GM21367 (cell line): ENCODE data around the gene MICU2.

Experiments
- ATAC-seq: cut with Tn5 transposase; IDR thresholded peaks from one replicate; pipeline ENCODE4 v1.9.1; 2021; ENCODE audit not compliant: unreplicated experiment

Gene MICU2

DNA sequence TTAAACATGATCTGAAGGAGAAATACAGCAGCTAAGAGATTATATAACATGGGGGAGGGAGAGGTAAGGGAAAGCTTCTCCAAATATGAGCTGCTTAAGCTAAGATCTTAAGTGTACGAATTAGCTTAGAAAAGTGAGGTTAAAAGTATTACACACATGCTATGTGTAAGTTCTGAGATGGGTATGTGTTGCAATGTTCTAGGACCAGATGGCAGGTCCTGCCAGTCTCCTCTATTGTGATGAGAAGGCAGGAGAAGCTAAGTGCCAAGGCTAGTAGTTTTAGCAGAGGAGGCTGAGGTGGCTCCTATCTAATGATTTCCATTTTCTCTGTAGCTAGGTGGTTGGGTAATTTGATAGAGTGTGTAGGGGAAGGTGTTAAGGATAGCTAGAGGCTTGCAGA, 57.6 kb downstream of the MICU2 start:
- no peak for ATAC-seq

DNA sequence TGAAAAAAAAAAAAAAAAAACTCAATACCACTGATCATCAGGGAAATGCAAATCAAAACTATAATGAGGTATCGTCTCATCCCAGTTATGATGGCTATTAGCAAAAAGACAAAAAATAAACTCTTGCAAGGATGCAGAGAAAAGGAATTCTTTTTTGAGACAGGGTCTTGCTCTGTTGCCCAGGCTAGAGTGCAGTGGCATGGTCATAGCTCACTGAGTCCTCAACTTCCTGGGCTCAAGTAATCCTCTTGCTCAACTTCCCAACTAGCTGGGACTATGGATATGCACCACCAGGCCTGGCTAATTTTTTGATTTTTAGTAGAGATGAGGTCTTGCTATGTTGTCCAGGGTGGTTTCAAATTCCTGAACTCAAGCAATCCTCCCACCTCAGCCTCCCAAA, 59.5 kb downstream of the MICU2 start:
- ATAC-seq = no peak

DNA sequence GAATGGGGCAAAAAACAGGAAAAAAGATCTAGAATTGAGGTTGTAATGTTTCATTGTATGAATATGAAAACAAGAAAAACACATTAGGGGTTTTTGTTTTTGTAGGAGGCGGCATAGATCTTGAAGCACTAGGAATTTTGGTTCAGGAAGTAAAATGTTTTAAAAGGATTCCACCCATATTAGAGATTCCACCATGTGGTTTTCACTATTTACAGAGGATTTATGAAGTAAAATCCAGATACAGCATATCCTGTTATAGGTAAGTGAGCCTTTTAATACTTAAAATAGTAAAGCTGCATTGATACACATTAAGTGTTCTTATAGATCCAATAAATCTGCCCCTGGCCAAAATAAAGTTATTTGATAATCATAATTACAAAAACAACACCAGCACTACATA, 61.4 kb downstream of the MICU2 start:
- no peak for ATAC-seq

DNA sequence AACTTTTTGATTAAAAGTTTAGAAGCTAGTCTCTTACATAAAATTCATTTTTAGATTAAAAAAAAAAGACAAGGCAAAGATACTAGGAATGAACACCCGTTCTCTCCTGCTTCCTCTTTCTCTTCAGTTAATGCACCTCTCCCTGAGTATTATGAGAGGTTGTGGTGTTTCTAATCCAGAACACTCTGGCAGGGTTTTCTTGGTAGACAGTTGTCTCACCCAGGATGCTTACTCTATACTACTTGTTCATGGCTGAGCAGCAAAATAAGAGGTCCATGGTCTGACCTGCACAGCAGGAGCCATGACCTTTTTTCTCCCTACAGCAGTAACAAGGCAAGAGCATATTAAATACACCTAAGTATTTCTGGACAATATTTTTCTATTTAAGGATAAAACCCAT, 62.0 kb downstream of the MICU2 start:
- ATAC-seq = no peak

DNA sequence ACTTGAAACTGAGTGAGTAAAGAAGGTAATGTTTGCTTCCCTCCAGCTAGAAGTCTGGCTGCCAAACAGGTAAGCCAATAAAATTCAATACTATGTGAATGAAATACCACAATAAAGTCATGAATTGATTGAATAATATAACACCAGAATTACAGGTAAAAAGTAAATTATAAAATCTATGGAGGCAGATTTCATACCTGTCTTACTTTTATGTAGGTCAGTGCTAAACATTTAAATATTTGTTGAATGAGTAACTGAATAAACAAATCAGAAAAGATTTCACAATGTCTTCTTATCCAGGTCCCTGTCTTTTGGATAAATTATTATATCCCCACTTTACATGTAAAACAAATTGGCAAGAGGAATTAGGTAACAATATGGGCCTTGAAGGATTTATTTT, 62.7 kb downstream of the MICU2 start:
- no peak for ATAC-seq

DNA sequence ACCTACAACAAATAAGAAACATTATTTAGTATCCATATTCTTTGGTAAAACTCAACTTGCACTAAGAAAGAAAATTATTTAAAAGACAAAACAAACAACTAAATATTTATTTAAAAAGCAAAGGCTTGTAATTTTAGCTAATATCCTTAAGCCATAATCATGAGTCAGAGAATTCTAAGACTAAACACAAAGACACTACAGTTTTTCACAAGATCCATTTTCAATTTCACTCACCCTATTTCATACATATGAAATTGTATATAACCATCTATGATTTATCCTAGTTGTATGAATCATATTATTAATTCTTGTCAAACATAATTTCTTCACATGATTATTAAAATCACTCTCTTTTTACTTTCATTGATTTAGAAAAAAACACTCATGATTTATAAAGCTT, 64.3 kb downstream of the MICU2 start:
- no peak for ATAC-seq

DNA sequence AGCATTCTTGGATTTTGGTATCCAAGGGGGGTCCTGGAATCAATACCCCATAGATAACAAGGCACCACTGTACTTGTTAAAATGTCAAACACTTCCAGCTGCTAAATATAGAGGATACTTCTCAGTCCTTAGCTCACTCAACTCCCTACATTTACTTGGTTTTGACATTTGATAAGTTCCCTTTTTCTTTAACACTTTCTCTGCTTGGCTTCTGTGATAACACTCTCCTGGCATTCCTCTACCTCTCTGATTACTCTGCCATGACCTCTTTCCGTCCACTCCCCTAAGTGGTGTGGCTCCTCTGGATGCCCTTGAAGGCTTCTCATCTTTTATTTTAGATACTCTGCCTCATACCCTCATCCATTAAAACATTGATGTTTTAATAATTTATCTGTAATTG, 65.2 kb downstream of the MICU2 start:
- no peak for ATAC-seq

DNA sequence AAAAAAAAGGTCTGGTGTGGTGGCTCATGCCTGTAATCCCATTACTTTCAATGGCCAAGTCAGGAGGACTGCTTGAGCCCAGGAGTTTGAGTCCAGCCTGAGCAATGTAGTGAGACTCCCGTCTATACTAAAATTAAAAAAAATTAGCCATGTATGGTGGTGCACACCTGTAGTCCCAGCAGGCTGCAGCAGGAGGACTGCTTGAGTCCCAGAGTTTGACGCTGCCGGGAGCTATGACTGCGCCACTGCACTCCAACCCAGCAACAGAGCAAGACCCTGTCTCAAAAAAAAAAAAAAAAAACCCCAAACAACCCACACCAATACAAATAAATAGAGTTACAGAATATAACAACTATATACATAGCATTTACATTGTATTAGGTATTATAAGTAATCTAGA, 65.7 kb downstream of the MICU2 start:
- ATAC-seq = no peak

DNA sequence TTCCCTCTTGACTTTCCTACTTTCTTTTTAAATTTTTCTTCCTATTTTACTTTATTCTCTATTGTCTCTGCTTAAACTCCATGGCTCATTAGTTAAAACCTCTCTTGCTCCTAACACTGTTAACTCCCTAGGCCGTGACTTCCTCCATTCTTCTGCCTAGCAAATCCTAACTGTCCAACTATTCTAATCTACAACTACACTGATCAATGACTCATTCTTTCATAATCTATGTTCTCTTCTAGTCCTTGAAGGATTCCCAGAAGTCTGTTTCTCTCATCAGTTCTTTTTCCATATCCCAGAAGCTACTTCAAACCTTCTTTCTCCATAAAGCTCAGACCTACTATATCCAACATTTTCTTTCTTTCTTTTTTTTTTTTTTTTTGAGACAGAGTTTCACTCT, 66.9 kb downstream of the MICU2 start:
- ATAC-seq = no peak

DNA sequence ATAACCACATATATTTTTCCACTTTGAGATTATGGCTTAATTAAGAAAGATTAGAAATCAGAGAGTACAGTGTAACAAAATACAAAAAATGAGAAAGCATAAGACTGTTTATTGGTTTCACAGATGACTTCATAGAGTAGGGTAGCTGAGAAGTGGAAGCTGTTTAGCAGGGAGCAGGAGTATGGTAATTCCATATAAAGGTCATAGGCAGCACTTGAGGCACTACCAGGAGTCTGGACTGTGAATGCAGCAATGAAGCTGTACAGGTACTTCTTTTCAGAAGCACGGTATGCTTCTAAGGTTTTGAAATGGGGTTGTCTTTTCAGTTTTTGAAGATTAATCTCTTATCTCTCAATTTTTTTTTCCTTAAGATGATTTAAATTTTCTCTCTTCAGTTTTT, 69.2 kb downstream of the MICU2 start:
- no peak for ATAC-seq

DNA sequence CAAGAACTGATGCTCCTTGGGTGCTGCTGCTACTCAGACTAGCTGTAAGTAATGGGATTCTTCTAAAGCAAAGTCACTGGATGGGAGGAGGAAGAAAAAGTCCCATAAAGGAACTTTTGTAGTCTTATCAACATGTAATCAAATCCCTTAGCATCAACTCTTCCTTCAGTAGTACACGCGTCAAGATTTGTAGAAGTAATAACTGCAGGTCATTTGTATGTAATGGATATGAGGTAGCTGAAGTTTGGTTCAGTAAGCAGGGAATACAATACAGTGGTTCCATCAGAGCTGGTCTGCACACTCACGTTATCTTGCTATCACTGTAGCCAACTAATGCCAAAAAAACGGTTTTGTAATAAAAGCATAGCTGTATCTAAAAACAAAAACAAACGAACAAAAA, 72.5 kb downstream of the MICU2 start:
- ATAC-seq = no peak

DNA sequence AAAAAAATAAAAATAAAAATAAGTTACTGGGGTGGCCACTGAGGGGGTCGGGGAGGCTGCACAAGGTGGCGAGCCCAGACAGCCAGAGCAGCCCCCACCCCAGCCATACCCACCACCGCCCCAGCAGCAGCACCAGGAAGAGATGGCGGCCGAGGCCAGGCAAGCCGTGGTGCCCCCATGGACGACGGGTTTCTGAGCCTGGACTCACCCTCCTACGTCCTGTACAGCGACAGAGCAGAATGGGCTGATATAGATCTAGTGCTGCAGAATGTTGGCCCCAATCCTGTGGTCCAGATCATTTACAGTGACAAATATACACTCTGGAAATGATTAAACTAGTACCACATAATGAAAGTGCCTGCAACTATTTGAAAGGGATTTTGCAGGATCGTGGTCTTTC, 73.3 kb downstream of the MICU2 start:
- ATAC-seq = no peak

DNA sequence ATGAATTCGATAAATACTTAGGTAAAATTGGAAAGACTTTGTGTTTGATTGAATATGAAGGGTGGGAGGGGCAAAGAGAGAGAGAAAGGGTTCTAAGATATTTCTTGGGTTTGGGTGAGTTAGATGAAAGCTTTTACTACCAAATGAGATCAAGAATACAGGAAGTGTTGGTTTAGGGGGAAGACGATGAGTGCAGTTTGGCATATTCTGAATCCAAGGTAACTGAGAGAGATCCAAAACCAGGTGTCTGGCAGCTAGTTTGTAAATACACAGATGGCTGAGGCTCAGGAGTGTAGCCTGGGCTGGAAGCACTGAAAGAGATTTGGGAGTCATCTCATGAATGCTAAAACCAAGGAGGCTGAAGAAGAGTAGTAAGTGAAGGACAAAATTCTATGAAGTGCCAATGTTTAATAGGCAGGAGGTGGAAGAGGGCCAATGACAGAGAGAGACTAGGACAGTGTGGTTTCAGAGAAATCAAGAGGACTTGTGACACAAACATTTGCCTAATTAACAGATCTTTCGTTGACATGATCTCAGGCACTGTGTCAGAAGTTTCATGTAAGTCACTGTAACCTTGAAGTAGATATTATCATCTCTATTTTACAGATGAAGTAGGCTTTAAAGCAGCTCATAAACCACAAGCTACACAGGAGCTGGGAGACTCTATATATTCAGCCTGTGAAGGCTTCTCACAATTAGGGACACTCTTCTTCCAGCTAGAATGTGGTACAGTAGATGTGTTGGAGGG, 74.7 kb downstream of the MICU2 start:
- no peak for ATAC-seq

DNA sequence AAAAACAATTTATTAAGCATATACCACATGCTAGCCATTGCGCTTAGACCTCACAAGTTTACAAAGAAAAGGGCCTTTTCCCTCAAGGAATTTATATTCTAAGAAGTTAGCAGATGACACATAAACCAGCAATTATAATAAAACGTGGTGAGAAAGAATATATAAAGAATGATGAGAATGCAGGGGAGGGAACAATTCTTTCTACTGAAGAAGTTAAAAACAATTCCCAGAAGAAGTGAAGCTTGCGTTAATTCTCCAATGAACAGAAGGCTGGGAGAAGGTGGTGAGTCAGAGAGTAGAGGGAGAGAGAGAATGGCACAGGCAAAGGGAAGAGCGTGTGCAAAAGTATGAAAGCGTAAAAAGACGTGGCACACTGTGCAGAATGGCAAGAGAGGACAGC, 75.4 kb downstream of the MICU2 start:
- ATAC-seq = no peak

DNA sequence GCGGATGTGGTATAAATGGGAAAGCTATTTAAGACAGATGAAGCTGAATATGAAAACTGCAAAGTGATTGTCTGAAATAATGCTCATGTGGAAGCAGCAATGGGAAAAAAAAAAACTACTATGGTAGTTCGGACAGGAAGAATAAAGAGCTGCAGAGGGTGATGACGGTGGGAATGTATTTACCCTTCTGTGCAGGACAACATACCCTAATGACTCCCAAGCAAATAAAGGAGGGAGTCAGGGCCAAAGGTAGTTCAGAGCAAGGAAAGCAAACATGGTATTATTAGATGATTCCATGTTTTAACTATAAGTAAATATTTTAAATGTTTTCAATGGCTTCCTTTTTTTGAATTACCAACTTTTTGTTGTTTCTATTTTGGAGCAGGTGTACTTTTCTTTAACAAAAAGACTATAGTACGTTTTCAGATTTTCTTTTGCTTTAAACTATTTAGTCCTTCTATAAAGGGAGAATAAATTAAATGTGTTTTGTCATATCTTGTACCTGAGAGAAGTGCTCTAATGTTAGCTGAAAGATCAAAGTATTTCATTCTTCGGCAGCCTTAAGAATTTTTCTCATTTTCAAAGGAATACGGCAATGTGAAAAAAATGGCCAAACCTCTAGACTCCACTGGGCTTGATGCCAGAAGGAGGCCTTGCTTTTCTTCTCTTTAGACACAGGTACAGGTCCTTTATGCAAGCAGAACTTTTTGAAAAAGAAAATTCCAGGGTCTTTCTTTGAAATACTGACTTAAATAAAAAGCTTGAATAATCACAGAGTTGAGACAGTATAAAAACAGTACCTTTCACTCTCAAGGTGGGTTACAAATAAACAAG, 77.0 kb downstream of the MICU2 start:
- ATAC-seq = no peak

DNA sequence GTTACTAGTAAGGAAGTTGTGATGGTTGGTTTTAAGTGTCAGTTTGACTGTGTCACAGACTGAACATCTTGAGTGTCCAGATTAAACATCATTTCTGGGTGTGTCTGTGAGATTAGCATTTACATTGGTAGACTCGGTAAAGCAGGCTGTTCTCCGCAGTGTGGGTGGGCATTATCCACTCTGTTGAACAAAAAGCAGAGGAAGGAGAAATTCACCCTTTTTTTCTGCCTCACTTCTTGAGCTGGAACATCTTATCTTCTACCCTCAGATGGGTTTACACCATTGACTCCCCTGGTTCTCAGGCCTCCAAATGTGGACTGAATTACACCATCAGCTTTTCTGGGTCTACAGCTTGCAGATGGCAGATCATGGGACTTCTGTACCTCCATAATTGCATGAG, 81.1 kb downstream of the MICU2 start:
- ATAC-seq = no peak

DNA sequence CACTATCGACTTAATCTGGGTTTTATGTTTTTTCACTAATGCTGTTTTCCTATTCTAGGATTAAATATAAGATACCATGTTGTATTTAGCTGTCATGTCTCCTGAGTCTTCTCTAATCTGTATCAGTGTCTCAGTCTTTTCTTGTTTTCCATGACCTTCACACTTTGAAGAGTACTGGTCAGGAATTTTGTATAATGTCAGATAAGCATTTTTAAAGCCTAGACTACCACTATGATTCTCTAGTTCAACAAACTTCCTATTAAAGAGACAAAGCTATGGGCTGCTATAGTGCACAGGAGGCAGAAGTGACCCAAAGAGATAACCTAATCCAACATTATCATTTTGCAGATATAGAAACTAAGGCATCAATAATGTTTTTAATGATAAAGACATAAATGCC, 81.8 kb downstream of the MICU2 start:
- no peak for ATAC-seq

DNA sequence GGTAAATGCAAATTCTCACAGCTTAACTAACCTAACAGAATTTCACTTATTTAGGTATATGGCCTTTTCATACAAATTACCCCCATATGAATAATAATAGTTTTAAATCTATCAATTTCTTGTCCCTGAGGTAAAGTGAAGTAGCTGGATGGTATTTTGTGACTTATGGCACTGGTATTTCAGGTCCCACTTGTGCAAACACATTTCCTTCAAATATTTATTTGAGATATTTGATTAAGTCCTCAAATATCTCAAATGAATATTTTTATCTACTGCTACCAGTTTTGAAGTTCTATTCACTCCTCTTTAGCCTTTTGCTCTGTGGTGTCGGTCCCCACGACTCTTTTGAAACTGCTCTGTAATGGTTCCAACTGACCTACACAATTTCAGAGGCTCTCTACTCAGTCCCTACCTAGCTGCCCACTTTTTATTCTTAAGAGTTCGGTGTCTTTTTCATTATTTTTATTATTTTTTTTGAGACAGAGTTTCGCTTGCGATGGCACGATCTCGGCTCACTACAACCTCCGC, 85.3 kb downstream of the MICU2 start:
- no peak for ATAC-seq

DNA sequence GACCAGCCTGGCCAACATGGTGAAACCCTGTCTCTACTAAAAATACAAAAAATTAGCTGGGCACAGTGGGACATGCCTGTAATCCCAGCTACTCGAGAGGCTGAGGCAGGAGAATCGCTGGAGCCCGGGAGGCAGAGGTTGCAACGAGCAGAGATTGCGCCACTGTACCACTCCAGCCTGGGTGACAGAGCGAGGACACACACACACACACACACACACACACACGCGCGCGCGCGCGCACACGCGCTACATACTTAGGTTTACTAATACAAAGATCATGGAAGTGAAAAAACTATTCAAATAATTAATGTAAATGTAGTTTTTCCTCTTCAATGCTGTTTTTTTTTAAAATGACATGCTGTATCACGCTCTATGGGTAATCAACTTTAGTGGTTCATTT, 86.4 kb downstream of the MICU2 start:
- no peak for ATAC-seq

DNA sequence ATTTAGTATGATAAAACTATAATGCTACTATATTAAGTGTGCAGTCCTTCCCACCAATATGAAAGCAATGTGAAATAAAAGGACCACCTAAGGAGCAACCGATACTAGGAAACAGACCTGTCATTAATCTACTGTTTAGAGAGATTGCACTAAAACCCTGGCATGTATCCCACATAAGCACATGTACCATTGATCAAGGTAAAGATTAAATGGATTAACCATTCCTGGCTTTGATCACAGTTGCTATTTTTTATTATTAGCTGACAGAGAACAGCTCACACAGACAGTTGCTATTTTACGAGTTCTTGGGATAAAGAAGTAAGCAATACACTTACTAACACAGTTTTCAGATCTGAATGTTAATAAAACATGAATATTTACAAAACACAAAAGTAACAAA, 87.2 kb downstream of the MICU2 start:
- no peak for ATAC-seq

DNA sequence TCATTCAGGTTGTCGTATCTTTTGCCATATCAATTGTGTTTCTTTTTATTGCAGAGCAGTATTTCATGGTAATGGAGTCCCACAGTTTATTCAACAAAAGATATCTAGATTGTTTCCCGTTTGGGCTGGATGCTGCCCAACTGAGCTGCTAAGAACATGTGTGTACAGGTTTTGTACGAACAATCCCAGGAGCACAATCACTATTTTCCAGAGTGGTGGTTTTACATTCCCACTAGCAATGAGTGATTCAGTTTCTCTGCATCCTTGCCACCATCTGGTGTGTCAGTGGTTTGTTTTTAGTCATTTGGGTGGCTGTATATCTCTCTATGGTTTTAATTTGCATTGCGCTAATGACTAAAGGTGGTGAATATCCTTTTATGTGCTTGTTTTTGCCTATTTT, 92.1 kb downstream of the MICU2 start:
- no peak for ATAC-seq

DNA sequence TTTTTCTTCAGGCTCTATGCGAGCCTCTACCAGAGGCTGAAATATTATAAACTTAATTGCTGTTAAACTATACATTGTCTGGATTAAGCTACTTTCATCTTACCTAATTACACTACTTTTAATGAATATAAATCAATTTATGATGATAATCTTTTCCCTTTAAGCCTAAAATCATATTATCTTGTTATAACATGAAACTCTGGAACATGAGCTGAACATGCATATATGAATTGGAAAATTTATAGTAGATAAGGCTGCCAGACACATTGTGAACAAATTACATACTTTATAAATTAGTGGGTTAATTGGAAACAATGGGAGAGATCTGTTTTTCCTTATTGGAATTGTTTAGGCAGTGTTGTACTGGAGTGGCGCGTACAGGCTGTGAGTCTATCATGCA, 99.6 kb downstream of the MICU2 start:
- ATAC-seq = no peak
